ENCODE results near the gene DEFB132. TPM values are rescaled to one million over a fixed set of nuclear protein-coding genes. Genes with fewer than 3 reads are reported as not detected.

DEFB132 gene
- total and polyA plus RNA-seq, 5 donors from 2014 or later: not detected

DNA sequence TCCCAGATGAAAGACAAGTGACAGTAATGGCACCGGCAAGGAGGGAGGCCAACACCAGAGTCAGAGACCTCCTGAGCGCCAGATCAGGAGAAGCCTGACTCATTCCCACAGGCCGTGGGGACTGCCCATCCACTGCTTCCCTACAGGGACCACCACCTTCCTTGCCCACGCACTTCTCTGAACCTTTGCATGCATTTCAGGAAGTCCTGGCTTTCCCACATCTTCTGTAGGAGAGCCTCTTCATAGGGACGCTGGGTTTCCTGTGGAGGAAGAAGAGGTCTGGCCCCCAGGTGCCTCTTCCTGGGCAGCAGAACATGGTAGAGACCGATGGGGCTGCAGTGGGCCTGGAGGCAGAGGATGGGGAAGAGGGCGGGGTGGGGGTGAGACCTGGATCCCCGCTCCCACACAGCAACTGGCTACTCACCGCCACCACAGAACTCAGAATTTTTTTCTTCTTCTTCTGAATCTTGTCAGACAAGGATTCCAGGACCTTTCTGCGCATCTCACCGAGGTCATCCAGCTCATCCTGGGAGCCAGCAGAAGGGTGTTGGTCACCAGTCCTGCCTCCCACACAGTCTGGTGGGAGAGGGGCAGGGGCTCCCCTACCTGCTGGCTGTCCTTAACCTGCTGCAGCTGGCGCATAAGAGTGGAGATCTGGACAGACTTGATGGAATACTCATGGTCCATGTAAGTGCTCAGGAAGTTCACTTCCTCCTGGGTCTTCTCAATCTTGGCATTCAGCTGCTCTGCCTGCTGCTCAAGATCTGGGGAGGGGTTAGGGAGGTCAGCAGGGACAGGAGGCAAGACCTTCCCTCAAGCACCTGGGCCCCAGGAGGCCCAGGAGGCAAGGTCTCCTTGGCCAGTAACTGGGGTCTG, 19.3 kb downstream of the DEFB132 start:
- Mint-ChIP-seq H3K4me3 (no peak overlapping the region), H3K36me3 (peaks cover 8% of the 10 kb centered on the region), H3K9me3 (peaks cover 0 to 1% (median 0%) of the 10 kb centered on the region in 7 donors), H3K27ac (no peak overlapping the region), H3K4me1 (peaks cover 0 to 3% (median 0%) of the 10 kb centered on the region in 4 donors), H3K27me3 (no peaks in the 10 kb centered on the region)
- Histone ChIP-seq H3K27ac (ENCODE audit: insufficient read depth, low read length, poor library complexity, severe bottlenecking) (no peak overlapping the region), H3K4me1 (ENCODE audit: control insufficient read depth, insufficient read depth, low read length, poor library complexity, severe bottlenecking) (no peaks in the 10 kb centered on the region), H3K27me3 (ENCODE audit: control insufficient read depth, insufficient read depth, low read length) (no peaks in the 10 kb centered on the region), H3K36me3 (ENCODE audit: control insufficient read depth, insufficient read depth, low read length) (no peaks in the 10 kb centered on the region), H3K9me3 (ENCODE audit: control insufficient read depth in 2 of 2, low read length in 2 of 2) (no peaks in the 10 kb centered on the region), H3K4me3 (ENCODE audit: low read depth, low read length) (no peak overlapping the region)
- no peak for DNase-seq
- no peak for ATAC-seq (ENCODE audit: low read depth in 2 of 2)

DNA sequence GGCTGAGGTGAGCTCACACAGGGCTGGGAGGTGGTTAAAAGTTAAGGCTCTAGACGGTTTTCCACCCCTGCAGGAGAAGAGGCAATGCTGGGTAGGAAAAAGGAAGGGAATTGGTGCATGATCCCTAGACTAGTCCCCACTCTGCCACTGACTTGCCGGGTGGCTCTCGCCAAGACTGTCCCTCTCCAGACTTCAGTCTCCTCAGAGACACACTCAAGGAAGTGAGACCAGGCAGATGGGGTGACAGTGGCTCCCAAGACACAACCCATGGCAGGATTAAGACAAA, 19.9 kb downstream of the DEFB132 start:
- no peaks in the 10 kb centered on the region for H3K27me3 Mint-ChIP-seq
- H3K9me3 Mint-ChIP-seq: peaks cover 0 to 1% (median 0%) of the 10 kb centered on the region in 7 donors
- Histone ChIP-seq H3K4me1 (ENCODE audit: control insufficient read depth, insufficient read depth, low read length, poor library complexity, severe bottlenecking) (no peaks in the 10 kb centered on the region), H3K36me3 (ENCODE audit: control insufficient read depth, insufficient read depth, low read length) (no peaks in the 10 kb centered on the region), H3K4me3 (ENCODE audit: low read depth, low read length) (no peak overlapping the region), H3K9me3 (ENCODE audit: control insufficient read depth in 2 of 2, low read length in 2 of 2) (no peaks in the 10 kb centered on the region), H3K27ac (ENCODE audit: insufficient read depth, low read length, poor library complexity, severe bottlenecking) (no peak overlapping the region), H3K27me3 (ENCODE audit: control insufficient read depth, insufficient read depth, low read length) (no peaks in the 10 kb centered on the region)
- H3K4me1 Mint-ChIP-seq: peaks cover 0 to 3% (median 0%) of the 10 kb centered on the region in 4 donors
- H3K36me3 Mint-ChIP-seq: peaks cover 12% of the 10 kb centered on the region
- no peak overlapping the region for H3K4me3 Mint-ChIP-seq
- DNase-seq (no peak), ATAC-seq (ENCODE audit: low read depth in 2 of 2) (no peak)
- no peak overlapping the region for H3K27ac Mint-ChIP-seq

GRCh38 chr20:278181-278580, 20.7 kb downstream of the DEFB132 start:
- Mint-ChIP-seq H3K4me1 (peaks cover 0 to 3% (median 0%) of the 10 kb centered on the region in 4 donors), H3K4me3 (peak overlapping the region in 1 of 4 donors; percentile 43), H3K9me3 (peaks cover 0 to 1% (median 0%) of the 10 kb centered on the region in 7 donors), H3K27me3 (no peaks in the 10 kb centered on the region), H3K27ac (no peak overlapping the region), H3K36me3 (peaks cover 12% of the 10 kb centered on the region)
- Histone ChIP-seq H3K27ac (ENCODE audit: insufficient read depth, low read length, poor library complexity, severe bottlenecking) (no peak overlapping the region), H3K36me3 (ENCODE audit: control insufficient read depth, insufficient read depth, low read length) (no peaks in the 10 kb centered on the region), H3K9me3 (ENCODE audit: control insufficient read depth in 2 of 2, low read length in 2 of 2) (no peaks in the 10 kb centered on the region), H3K27me3 (ENCODE audit: control insufficient read depth, insufficient read depth, low read length) (no peaks in the 10 kb centered on the region), H3K4me3 (ENCODE audit: low read depth, low read length) (no peak overlapping the region), H3K4me1 (ENCODE audit: control insufficient read depth, insufficient read depth, low read length, poor library complexity, severe bottlenecking) (no peaks in the 10 kb centered on the region)
- DNase-seq (no peak), ATAC-seq (ENCODE audit: low read depth in 2 of 2) (no peak)

DNA sequence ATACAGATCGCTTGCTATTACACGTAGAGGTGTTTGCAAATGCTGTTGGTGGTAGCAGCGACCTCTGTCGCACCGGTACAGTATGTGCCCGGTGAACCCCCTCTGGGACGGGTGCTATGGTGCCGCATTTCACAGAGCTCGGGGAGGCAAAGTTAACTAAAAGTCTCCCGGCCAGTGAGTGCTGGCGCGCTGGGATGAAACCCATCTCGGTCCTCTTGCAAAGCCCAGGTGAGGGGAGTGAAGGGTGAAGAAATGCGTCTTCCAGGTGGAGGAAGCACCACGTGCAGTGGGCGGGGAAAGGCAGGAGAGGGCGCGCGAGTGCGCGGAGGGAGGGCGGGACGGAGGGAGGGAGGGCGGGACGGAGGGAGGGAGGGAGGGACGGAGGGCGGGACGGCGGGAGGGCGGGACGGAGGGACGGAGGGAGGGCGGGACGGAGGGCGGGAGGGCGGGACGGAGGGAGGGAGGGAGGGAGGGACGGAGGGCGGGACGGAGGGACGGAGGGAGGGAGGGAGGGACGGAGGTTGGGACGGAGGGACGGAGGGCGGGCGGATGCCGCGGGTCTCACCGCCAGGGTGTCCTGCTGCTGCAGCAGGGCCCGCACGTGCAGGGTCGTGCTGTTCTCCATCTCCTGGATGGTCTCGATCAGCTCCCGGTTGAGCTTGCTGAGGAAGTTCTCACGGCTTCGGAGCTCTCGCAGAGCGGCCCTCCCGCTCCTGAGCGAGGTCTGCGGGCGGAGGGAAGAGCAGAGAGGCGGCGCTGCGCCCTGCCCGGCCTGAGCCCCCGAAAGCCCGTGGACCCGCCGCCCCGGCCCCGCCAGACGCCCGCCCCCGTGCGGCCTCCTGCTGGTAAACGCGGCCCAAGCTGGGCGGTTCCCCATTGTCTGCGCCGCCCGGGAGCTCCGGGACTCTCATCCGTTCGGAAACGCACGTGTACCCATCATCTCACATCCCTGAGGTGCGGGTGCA, 21.4 kb downstream of the DEFB132 start:
- peak overlapping the region in 1 of 4 donors; percentile 43 for H3K4me3 Mint-ChIP-seq

GRCh38 chr20:284172-284571, 26.6 kb downstream of the DEFB132 start:
- H3K4me3 Mint-ChIP-seq: no peak overlapping the region
- Histone ChIP-seq H3K9me3 (ENCODE audit: control insufficient read depth in 2 of 2, low read length in 2 of 2) (no peaks in the 10 kb centered on the region), H3K36me3 (ENCODE audit: control insufficient read depth, insufficient read depth, low read length) (no peaks in the 10 kb centered on the region), H3K27ac (ENCODE audit: insufficient read depth, low read length, poor library complexity, severe bottlenecking) (no peak overlapping the region), H3K4me1 (ENCODE audit: control insufficient read depth, insufficient read depth, low read length, poor library complexity, severe bottlenecking) (no peaks in the 10 kb centered on the region), H3K27me3 (ENCODE audit: control insufficient read depth, insufficient read depth, low read length) (no peaks in the 10 kb centered on the region), H3K4me3 (ENCODE audit: low read depth, low read length) (no peak overlapping the region)
- no peak overlapping the region for H3K27ac Mint-ChIP-seq
- peaks cover 4% of the 10 kb centered on the region for H3K36me3 Mint-ChIP-seq
- H3K4me1 Mint-ChIP-seq: no peaks in the 10 kb centered on the region
- H3K9me3 Mint-ChIP-seq: peaks cover 0 to 2% (median 0%) of the 10 kb centered on the region in 7 donors
- DNase-seq (no peak), ATAC-seq (ENCODE audit: low read depth in 2 of 2) (no peak)
- peaks cover 11% of the 10 kb centered on the region for H3K27me3 Mint-ChIP-seq

More for the DNA sequence above, 21.4 kb downstream of the DEFB132 start:
- H3K9me3 ChIP-seq (ENCODE audit: control insufficient read depth in 2 of 2, low read length in 2 of 2): no peaks in the 10 kb centered on the region
- peaks cover 0 to 3% (median 0%) of the 10 kb centered on the region in 4 donors for H3K4me1 Mint-ChIP-seq
- no peak for ATAC-seq (ENCODE audit: low read depth in 2 of 2)
- H3K27ac ChIP-seq (ENCODE audit: insufficient read depth, low read length, poor library complexity, severe bottlenecking): no peak overlapping the region
- no peak overlapping the region for H3K4me3 ChIP-seq (ENCODE audit: low read depth, low read length)
- DNase-seq: no peak
- peaks cover 5% of the 10 kb centered on the region for H3K27me3 Mint-ChIP-seq
- peak overlapping the region in 1 of 3 donors; percentile 42 for H3K27ac Mint-ChIP-seq
- H3K27me3 ChIP-seq (ENCODE audit: control insufficient read depth, insufficient read depth, low read length): no peaks in the 10 kb centered on the region
- H3K36me3 ChIP-seq (ENCODE audit: control insufficient read depth, insufficient read depth, low read length): no peaks in the 10 kb centered on the region
- H3K4me1 ChIP-seq (ENCODE audit: control insufficient read depth, insufficient read depth, low read length, poor library complexity, severe bottlenecking): no peaks in the 10 kb centered on the region
- peaks cover 12% of the 10 kb centered on the region for H3K36me3 Mint-ChIP-seq
- peaks cover 0 to 1% (median 0%) of the 10 kb centered on the region in 7 donors for H3K9me3 Mint-ChIP-seq

DNA sequence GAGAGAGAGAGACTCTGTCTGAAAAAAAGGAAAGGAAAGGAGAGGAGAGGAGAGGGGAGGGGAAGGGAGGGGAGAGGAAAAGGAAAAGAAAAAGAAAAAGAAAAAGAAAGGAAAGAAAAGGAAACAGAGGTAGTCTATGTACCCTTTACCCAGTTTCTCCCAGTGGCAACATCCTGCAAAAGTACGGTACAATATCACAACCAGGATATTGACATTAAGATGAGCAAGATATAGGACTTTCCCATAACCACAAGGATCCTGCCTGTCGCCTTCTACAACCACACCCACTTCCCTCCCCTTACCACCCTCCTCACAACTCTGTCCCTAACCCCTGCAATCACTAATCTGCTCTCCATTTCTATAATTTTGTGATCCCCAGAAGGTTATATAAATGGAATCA, 29.0 kb downstream of the DEFB132 start:
- DNase-seq (no peak), ATAC-seq (ENCODE audit: low read depth in 2 of 2) (no peak)
- H3K27ac Mint-ChIP-seq: no peak overlapping the region
- peaks cover 0 to 2% (median 0%) of the 10 kb centered on the region in 7 donors for H3K9me3 Mint-ChIP-seq
- no peak overlapping the region for H3K27ac ChIP-seq (ENCODE audit: insufficient read depth, low read length, poor library complexity, severe bottlenecking)
- no peaks in the 10 kb centered on the region for H3K27me3 ChIP-seq (ENCODE audit: control insufficient read depth, insufficient read depth, low read length)
- H3K36me3 ChIP-seq (ENCODE audit: control insufficient read depth, insufficient read depth, low read length): no peaks in the 10 kb centered on the region
- peaks cover 4% of the 10 kb centered on the region for H3K36me3 Mint-ChIP-seq
- H3K4me3 Mint-ChIP-seq: no peak overlapping the region
- H3K9me3 ChIP-seq (ENCODE audit: control insufficient read depth in 2 of 2, low read length in 2 of 2): no peaks in the 10 kb centered on the region
- H3K4me1 ChIP-seq (ENCODE audit: control insufficient read depth, insufficient read depth, low read length, poor library complexity, severe bottlenecking): peaks cover 17% of the 10 kb centered on the region
- peaks cover 11% of the 10 kb centered on the region for H3K27me3 Mint-ChIP-seq
- peaks cover 0 to 10% (median 2%) of the 10 kb centered on the region in 4 donors for H3K4me1 Mint-ChIP-seq
- no peak overlapping the region for H3K4me3 ChIP-seq (ENCODE audit: low read depth, low read length)

DNA sequence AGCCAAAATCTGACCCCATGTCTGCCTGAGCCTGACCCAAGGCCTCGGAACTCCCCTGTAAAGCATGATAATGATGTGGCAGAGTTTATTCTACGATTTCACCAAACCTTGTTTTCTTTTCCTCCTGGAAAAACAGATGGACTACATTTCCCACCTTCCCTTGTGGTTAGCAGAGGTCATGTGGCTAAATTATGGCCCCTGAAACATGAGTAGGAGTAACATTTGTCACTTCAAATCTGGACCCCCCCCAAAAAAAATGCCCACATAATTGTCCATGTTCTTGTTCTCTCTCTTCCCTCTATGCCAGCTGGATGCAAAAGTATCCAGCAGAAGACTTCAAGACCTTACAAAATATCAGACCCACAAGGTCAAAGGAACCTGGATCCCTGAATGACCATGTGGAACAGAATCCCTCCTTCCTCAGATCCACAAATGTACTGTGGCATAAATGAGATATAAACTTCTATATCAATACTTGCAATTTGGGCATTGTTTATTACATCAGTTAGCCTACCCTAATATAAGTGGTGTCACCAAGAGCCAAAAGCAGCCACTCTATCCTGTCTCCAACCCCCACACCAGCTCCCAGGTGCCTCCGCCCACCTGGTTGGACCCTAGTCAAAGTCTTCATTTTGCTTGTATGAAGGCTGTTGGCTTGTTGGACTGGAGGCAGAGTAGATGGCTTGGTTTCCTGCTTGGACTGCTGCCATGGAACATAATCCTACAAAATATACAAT, 31.6 kb downstream of the DEFB132 start:
- peaks cover 0 to 2% (median 0%) of the 10 kb centered on the region in 7 donors for H3K9me3 Mint-ChIP-seq
- no peaks in the 10 kb centered on the region for H3K27me3 ChIP-seq (ENCODE audit: control insufficient read depth, insufficient read depth, low read length)
- no peak overlapping the region for H3K4me3 ChIP-seq (ENCODE audit: low read depth, low read length)
- ATAC-seq (ENCODE audit: low read depth in 2 of 2) (no peak), DNase-seq (no peak)
- H3K27ac ChIP-seq (ENCODE audit: insufficient read depth, low read length, poor library complexity, severe bottlenecking): no peak overlapping the region
- no peaks in the 10 kb centered on the region for H3K36me3 Mint-ChIP-seq
- H3K36me3 ChIP-seq (ENCODE audit: control insufficient read depth, insufficient read depth, low read length): no peaks in the 10 kb centered on the region
- H3K4me3 Mint-ChIP-seq: peak overlapping the region in 1 of 4 donors; percentile 16
- H3K27ac Mint-ChIP-seq: peak overlapping the region in 1 of 3 donors; percentile 6
- no peaks in the 10 kb centered on the region for H3K9me3 ChIP-seq (ENCODE audit: control insufficient read depth in 2 of 2, low read length in 2 of 2)
- H3K27me3 Mint-ChIP-seq: peaks cover 3% of the 10 kb centered on the region
- H3K4me1 Mint-ChIP-seq: peaks cover 0 to 10% (median 5%) of the 10 kb centered on the region in 4 donors
- peaks cover 20% of the 10 kb centered on the region for H3K4me1 ChIP-seq (ENCODE audit: control insufficient read depth, insufficient read depth, low read length, poor library complexity, severe bottlenecking)

Measured in CD4-positive, CD25-positive, alpha-beta regulatory T cell (primary cell).